ENCODE results near the gene NOC2L. TPM values are rescaled to one million over a fixed set of nuclear protein-coding genes. Genes with fewer than 3 reads are reported as not detected.
A peak's percentile ranks its signal among the peaks of the same experiment; 100 is the strongest.

NOC2L gene
- 10 to 100 TPM; 35.3 to 54.1 (median 47.5) TPM for total RNA-seq

DNA sequence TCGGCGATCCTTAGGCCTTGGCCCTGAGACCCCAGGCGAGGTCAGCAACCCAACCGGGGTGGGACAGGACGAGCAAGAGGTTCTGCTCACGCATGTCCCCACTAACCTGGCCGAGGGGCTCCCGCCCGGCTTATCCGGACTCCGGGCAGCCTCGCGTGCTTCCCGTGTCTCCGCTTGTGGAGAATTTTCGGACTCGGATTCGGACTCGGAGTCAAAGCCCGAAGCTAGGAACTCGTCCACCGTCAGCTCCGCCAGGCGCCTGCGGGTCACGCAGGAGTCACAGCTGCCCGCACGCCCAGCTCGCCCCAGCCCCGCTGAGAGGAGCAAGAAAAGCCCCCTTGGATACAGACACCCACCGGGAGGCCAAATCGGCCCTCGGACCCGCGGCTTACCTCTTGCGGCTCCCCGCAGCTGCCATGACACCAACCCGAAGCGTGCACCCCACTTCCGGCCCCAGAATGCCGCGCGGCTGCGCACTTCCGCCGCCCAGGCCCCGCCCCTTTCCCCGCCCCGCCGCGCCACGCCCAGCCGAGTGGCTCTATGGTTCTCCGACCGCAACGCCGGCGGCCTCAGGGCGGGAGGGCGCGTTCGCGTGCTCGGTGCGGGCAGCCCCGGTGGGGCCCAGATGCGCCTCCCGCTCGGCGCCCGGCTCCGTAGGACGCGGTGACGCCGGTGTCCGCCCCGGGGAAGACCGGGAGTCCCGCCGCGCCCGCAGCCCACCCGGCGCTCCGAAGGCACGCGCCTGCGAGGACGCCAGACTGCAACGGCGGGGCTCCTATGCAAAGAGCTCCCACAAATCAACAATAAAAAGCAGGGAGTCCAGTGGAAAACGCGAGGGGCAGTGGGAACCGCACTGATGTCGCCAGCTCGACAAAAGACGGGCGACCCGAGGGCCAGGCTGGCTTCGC lies at the start of gene NOC2L:
Gene NOC2L, minus strand, starts transcription at position 434 of the 908 bp plus-strand sequence. Its CDS starts 16 bp downstream, at position 418.
- TF ChIP-seq POLR2A (IDR thresholded peaks at IDR 0.05; ENCODE audit: low read depth) (no peak), POLR2AphosphoS5 (IDR thresholded peaks at IDR 0.05) (peak; percentile 70 to 80), CTCF (IDR thresholded peaks at IDR 0.05) (peak in 1 of 3 experiments; percentile 21)
- DNase-seq (ENCODE audit: extremely low spot score), result peak; percentile 99
- no peaks in the 10 kb centered on the region for H3K9me3 ChIP-seq
- H3K27me3 ChIP-seq, result no peaks in the 10 kb centered on the region
- peaks cover 29 to 62% (median 44%) of the 10 kb centered on the region in 4 donors for H3K4me1 ChIP-seq
- intact Hi-C loops (cut with DNase I), result no loop called here
- H3K4me3 ChIP-seq, result peak within 1 kb of the TSS; percentile 61 to 100 (median 97)
- H3K27ac ChIP-seq (replicated peaks in 1 of 4), result peak within 1 kb of the TSS; percentile 60 to 64 (median 60)
- H3K36me3 ChIP-seq, result peaks cover 29 to 54% (median 49%) of the 10 kb centered on the region in 4 donors
- 5% methylated on average over 28 of the region's 101 CpGs for WGBS

GRCh38 chr1:1006305-1007159 lies 47.5 kb upstream of the NOC2L start:
- WGBS, result 83% methylated on average over 24 of the region's 37 CpGs
- no peak for DNase-seq (ENCODE audit: extremely low spot score)
- no peak for TF ChIP-seq EP300 (IDR thresholded peaks at IDR 0.05)
- TF ChIP-seq CTCF (IDR thresholded peaks at IDR 0.05), result no peak
- no peak for TF ChIP-seq POLR2A (IDR thresholded peaks at IDR 0.05; ENCODE audit: low read depth)
- TF ChIP-seq POLR2AphosphoS5 (IDR thresholded peaks at IDR 0.05), result no peak
- H3K9me3 ChIP-seq, result no peaks in the 10 kb centered on the region
- peaks cover 0 to 35% (median 0%) of the 10 kb centered on the region in 4 donors for H3K27me3 ChIP-seq
- H3K4me3 ChIP-seq, result no peak overlapping the region
- no peak overlapping the region for H3K27ac ChIP-seq (replicated peaks in 1 of 4)
- H3K36me3 ChIP-seq, result peaks cover 0 to 5% (median 0%) of the 10 kb centered on the region in 4 donors
- peaks cover 18 to 29% (median 24%) of the 10 kb centered on the region in 4 donors for H3K4me1 ChIP-seq
- intact Hi-C loops (cut with DNase I), result no loop called here

DNA sequence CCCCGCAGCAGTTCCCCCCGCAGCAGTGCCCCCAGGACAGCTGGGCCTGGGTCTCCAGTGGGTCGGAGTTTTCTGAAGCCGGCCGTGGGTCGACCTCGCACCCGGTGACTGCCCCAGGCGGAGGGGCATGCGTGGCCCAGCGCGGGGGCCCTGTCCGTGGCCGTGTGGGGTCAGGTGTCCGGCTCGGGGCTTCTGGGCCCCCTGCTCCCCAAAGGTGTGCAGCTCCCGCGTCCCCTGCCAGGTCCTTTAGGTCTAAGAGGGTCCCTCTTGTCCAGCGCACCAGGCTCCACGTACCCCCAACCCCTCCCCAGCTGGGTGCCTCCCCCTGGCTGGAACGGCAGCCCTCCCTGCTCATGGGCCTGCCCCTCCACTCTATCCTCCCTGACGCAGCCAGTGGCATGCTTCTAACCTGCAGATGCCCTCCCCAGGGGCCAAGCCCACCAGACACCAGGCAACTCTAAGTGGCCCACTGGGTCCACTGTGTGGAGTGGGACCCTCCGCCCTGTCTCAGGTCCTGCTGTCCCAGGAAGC lies 46.8 kb upstream of the NOC2L start:
- peaks cover 24 to 36% (median 31%) of the 10 kb centered on the region in 4 donors for H3K4me1 ChIP-seq
- 100% methylated on average over 1 of the region's 23 CpGs for WGBS
- TF ChIP-seq CTCF (IDR thresholded peaks at IDR 0.05) (no peak), POLR2A (IDR thresholded peaks at IDR 0.05; ENCODE audit: low read depth) (no peak), POLR2AphosphoS5 (IDR thresholded peaks at IDR 0.05) (no peak), EP300 (IDR thresholded peaks at IDR 0.05) (no peak)
- peaks cover 0 to 5% (median 0%) of the 10 kb centered on the region in 4 donors for H3K36me3 ChIP-seq
- intact Hi-C loops (cut with DNase I), result no loop called here
- DNase-seq (ENCODE audit: extremely low spot score), result no peak
- no peak overlapping the region for H3K27ac ChIP-seq (replicated peaks in 1 of 4)
- H3K4me3 ChIP-seq, result no peak overlapping the region
- no peaks in the 10 kb centered on the region for H3K9me3 ChIP-seq
- peaks cover 0 to 42% (median 0%) of the 10 kb centered on the region in 4 donors for H3K27me3 ChIP-seq

GRCh38 chr1:1004780-1005697 lies 46.0 kb upstream of the NOC2L start:
- Histone ChIP-seq H3K4me1 (peaks cover 29 to 43% (median 39%) of the 10 kb centered on the region in 4 donors), H3K27ac (replicated peaks in 1 of 4) (no peak overlapping the region), H3K27me3 (peaks cover 0 to 47% (median 0%) of the 10 kb centered on the region in 4 donors), H3K4me3 (no peak overlapping the region), H3K36me3 (peaks cover 0 to 5% (median 0%) of the 10 kb centered on the region in 4 donors), H3K9me3 (no peaks in the 10 kb centered on the region)
- intact Hi-C loops (cut with DNase I), result no loop called here
- no peak for DNase-seq (ENCODE audit: extremely low spot score)
- 23% methylated on average over 19 of the region's 21 CpGs for WGBS
- TF ChIP-seq CTCF (IDR thresholded peaks at IDR 0.05), result no peak
- TF ChIP-seq POLR2A (IDR thresholded peaks at IDR 0.05; ENCODE audit: low read depth), result no peak
- no peak for TF ChIP-seq EP300 (IDR thresholded peaks at IDR 0.05)
- no peak for TF ChIP-seq POLR2AphosphoS5 (IDR thresholded peaks at IDR 0.05)

Measured in esophagus muscularis mucosa (tissue), 4 donors.